ACHN (cell line): ENCODE measurements around the gene DRAP1.

ENCODE experiments used
- DNase-seq: peaks from one replicate; pipeline ENCODE4 v3.0.0-alpha.2; 2015
- in situ Hi-C: cut with HindIII; loops from 2 replicates; pipeline ENCODE4 v1.10.0; 2017; ENCODE audit warnings: low sequenced_read_pairs, low pct_ligation_motif_present, low pct_unique_long_range_greater_than_20kb

The DRAP1 gene, protein sequence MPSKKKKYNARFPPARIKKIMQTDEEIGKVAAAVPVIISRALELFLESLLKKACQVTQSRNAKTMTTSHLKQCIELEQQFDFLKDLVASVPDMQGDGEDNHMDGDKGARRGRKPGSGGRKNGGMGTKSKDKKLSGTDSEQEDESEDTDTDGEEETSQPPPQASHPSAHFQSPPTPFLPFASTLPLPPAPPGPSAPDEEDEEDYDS

DNA sequence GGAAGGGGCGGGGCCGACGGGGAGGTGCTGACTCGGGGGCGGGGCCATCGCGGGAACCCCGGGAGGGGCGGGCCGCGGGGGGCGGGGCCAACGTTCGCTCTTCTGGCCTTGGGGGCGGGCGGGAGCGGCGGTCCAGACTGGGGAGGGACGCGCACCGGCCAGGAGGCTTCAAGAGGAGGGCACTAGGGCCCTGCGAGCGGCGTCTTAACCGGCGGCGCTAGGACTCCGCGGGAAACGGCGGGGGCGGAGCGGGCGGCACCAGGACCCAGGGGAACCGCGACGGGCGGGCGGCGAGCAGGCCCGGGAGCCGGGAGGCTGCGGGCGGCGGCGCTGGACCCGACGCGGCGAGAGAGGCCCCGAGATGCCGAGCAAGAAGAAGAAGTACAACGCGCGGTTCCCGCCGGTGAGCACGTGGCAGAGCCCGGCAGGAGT is at the start of gene DRAP1:
DRAP1 (plus strand) TSS at position 286 of the 432 bp plus-strand sequence; CDS start at position 362, 76 bp downstream.
- DNase-seq, result peak; percentile 94
- in situ Hi-C loops, result no loop called here

DNA sequence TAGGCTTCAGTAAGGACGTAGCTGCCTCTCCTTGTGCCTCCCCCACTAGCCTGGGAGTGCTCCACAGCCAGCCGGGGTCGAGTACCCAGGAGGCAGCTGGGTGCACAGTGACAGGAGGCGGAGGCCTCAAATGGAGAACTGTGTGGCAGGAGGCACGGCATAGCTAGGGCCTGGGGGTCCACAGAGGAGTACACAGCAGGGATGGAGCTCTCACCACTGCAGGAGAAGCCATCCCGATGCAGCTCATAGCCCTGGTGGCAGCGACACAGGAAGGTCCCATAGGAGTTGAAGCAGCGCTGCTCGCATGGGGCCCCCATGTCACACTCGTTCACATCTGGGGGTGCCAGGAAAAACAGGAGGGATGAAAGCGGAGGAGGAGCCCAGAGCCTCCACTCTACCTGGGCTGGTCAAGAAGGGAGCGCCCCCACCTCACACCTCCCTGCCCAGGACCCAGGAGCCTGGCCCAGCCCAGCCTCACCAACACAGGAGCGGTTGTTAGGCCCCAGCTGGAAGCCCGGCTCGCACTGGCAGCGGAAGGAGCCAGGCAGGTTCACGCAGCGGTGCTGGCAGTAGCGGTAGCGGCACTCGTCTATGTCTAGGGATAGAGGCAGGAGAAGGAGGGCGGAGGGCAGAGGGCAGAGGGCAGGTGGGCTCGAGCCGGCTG is 49.5 kb upstream of the DRAP1 start:
- DNase-seq, result no peak
- in situ Hi-C loops, result no loop called here

DNA sequence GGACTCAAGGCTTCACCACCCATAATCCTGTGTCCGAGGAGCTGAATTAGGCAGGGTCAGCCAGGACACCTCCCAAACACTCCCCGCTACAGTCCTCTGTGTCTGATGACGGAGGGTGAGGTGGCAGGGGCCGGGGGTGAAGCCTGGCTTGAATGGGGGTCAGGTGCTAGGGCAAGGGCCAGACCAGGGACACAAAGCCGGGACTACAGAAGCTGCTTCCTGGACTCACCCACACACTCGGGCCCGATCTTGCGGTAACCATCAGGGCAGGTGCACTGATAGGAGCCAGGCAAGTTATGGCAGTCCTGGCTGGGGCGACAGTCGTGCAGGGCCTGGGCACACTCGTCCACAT is 48.9 kb upstream of the DRAP1 start:
- in situ Hi-C loops, result no loop called here
- DNase-seq, result no peak

DNA sequence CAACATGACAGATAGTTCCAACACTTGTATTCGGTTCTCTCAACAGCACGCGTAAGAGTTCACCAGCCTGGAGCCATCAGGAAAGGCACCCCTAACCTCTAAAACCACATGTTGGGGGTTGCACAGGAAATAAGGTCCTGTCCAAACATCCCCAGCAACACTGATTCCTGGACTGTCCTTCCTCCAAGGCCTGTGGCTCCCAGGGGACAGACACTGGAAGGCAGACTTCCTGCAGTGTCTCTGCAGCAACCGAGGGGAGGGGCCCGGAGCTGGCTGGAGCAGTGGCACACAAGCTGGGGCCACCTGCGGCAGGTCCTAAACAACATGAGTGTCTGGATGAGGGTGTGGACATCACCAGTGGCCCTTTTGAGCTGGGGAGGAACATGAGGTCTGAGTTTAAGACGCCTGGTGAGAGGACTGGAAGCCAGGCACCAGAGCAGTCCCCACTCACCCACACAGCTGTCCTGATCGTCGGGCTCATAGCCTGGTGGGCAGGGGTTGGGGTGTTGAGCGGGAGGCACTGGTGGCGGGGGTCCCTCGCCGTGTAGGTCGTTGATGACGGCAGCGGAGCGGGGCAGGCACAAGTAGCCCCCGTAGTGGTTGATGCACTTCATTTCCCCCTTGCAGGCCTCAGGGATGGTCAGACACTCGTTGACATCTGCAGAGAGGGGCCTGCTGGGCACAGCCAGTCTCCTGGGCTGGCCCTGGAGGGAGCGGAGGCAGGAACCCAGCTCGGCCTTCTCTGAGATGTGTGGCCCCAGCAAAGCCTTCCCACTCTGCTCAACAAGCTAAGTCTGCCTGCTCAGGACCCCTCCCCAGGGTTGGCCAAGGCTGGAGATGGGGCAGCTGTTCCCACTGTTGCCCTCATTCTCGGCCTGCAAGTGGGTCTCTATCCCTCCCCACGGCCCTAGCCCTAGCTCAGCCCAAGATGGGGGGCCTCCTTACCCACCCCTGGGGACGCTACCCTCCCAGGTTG is 48.2 kb upstream of the DRAP1 start:
- DNase-seq, result no peak
- in situ Hi-C loops, result no loop called here

DNA sequence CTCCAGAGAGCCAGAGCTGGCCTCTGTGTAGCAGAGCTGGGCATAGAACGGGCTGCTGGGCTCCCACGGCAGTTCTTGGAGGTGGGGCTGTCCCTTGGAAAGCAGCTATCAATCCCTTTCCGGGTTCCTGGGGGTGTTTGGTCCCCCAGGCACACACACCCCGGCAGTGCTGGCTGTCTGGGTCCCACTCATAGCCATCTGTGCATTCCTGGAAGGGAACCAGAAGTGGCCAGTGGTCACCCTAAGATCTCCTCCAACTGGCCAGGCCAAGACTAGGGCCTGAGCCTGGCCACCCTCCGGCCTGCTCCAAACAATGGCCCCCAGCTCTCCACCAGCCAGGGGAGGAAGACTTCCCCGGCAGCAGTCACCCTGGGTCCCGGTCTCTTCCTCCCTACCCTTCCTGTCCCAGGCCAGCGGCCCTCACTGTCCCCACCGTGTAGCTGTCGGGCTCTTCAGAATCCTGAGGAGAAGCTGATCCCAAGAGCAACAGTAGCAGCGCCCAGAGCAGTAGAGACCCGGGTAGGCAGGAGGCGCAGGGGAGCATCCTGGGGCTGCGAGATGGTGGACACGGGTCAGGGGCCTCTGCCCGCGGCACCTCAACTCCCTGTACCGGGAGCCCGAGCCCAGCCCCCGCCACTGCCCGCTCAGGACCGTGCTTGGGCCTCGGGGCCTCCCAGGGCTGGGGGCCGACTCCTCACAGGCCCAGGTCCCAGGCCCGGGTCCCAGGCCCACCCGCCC is 47.2 kb upstream of the DRAP1 start:
- in situ Hi-C loops, result no loop called here

DNA sequence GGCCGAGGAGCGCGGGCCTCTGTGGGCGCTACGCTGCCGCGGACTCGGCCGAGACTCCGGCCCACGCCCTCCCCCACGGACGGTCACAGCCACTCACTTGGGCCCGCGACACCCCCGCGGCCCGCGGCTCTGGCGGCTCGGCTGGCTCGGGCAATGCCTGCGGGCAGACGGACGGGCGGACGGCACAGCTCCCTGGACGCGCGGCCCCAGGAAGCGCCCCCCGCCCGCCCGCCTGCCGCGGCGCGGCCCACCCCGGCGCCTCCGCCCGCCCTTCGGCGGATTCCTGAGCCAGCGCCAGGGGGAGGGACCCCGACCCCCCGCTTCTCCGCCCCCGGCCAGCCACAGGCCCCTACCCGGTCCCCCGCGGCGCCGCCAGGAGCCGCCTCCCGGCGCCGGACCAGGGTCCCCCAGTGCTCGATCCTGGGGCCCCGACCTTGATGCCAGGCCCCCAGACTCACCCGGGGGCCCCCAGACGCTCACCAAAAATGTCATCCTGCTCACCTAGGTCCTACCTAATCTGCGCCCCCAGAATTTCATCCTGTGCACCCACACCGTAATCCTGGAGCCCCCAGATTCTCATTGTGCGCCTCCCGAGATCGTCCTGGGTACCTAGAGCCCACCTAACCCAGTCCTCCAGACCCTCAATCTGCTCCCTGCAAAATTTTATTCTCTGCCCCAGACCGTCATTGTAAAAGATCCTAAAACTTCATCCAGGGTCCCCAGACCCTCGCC is 46.5 kb upstream of the DRAP1 start, which contains the start of gene EFEMP2:
EFEMP2 (minus strand) TSS at position 215 of the 732 bp plus-strand sequence. CDS start 446 bp downstream, outside the sequence.
- in situ Hi-C loops, result no loop called here
- DNase-seq, result peak; percentile 47

More for the DNA sequence above, 47.2 kb upstream of the DRAP1 start:
- peak; percentile 40 for DNase-seq

DNA sequence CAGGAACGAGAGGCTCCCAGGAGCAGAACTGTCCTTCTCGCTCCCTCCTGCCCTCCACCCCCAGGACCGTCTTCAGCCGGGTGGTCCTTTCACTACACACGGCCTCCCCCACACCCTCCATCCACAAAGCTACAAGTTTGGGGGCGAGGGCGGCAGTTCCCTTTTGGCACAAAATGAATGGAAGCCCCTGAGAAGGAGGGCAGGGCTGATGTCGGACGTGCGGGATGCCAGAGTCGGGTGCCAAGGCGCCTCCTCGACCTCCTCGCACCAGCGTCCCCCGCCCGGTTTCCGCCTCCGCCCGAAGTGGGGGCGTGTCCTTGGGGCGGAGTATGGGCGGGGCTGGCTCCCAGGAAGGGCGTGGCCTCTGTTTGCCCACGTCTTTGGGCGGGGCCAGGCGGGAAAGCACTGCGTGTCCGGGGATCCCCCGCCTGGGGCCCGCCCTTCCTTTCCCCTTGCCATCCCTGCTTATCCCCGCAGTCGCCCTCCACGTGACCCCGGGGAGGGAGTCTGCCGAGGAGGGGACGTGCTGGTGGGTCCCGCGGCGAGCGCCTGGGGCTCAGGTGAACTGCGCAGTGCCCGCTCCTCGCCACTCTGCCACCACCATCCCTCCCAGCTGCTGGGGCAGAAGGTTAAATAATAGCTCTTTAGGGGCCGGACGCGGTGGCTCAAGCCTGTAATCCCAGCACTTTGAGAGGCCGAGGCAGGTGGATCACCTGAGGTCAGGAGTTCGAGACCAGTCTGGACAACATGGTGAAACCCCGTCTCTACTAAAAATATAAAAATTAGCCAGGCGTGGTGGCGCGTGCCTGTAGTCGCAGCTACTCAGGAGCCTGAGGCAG is 45.7 kb upstream of the DRAP1 start:
- peak; percentile 87 for DNase-seq
- in situ Hi-C loops, result no loop called here

DNA sequence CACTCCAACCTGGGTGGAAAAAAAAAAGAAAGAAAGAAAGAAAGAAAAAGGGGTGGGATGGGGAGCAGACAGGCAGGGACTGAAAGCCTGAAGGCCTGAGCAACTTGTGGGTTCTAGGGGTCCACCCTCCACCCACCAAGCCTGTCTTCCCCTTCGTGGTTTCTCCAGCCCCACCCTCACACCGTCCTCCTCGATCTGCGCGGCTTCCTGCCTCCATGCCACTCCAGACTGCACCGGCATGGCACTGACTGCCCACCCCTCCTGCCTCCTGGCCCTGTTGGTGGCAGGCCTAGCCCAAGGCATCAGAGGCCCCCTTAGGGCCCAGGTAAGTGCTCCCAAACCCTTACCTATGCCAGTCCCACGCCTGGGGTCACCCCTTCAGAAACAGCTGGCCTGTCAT is 39.6 kb upstream of the DRAP1 start, which contains the start of gene CTSW:
CTSW (plus strand) TSS at position 221 of the 400 bp plus-strand sequence; CDS start at position 239, 18 bp downstream.
- in situ Hi-C loops, result no loop called here
- no peak for DNase-seq

DNA sequence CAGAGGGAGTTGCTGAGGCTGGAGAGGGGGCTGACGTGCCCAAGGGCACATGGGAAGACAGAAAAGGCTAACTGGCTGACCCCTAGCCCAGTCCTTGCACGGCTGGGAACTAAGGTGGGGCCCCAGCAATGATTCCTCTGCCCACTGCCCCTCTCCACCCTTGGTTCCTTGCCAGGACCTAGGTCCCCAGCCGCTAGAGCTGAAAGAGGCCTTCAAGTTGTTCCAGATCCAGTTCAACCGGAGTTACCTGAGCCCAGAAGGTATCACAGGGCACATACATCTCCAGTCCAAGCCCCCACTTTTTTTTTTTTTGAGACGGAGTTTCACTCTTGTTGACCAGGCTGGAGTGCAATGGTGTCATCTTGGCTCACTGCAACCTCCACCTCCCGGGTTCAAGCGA is 39.2 kb upstream of the DRAP1 start:
- in situ Hi-C loops, result no loop called here
- no peak for DNase-seq

DNA sequence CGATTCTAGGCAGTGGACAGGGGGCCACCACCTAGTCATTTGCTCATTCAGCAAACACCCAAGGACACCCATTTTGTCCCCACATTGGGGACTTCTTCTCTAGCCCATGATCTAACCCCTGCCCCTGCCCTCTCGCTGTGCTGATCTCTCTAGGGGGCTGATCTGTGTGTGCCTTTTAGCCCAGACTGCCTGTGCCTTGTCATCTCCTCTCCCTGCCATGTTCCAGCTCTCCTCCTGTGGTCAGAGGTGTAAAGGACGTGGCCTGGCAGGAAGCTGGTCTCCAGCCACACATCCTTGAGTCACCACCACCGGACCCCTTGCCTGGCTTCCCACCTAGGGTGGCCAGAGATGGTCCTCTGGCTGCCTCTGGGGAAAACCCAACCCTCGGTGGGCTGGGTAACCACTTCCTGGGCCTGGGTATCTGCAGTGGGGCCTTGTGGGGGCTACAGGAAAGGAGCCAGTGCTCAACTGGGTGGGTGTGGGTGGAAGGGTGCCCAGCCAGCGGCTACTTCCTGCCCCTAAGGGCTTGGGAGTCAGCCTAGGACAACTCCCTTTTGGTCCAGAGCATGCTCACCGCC is 38.3 kb upstream of the DRAP1 start:
- no peak for DNase-seq
- in situ Hi-C loops, result no loop called here

DNA sequence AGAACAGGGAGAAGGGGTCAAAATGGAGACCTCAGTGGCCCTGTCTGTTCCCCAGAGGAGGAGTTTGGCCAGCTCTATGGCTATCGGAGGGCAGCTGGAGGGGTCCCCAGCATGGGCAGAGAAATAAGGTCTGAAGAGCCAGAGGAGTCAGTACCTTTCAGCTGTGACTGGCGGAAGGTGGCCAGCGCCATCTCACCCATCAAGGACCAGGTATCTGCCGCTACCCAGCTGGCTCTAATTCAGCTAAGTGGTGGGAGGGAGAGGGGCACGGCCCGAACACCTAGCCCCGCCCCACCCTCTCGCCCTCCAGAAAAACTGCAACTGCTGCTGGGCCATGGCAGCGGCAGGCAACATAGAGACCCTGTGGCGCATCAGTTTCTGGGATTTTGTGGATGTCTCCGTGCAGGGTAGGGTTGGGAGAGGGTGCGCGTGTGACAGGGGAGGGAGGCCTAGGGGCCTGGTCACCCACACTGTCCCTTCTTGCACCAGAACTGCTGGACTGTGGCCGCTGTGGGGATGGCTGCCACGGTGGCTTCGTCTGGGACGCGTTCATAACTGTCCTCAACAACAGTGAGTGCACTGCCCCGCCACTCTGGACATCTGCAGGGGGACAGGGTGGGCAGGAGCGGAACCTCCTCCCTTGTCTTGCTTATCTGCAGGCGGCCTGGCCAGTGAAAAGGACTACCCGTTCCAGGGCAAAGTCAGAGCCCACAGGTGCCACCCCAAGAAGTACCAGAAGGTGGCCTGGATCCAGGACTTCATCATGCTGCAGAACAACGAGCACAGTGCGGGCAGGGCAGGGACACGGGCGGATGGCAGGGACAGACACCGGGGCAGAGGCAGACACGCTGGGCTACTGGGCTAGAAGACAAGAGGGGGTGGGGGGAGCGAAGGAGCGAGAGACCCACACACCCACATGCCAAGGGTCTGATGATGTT is 36.8 kb upstream of the DRAP1 start:
- no peak for DNase-seq

DNA sequence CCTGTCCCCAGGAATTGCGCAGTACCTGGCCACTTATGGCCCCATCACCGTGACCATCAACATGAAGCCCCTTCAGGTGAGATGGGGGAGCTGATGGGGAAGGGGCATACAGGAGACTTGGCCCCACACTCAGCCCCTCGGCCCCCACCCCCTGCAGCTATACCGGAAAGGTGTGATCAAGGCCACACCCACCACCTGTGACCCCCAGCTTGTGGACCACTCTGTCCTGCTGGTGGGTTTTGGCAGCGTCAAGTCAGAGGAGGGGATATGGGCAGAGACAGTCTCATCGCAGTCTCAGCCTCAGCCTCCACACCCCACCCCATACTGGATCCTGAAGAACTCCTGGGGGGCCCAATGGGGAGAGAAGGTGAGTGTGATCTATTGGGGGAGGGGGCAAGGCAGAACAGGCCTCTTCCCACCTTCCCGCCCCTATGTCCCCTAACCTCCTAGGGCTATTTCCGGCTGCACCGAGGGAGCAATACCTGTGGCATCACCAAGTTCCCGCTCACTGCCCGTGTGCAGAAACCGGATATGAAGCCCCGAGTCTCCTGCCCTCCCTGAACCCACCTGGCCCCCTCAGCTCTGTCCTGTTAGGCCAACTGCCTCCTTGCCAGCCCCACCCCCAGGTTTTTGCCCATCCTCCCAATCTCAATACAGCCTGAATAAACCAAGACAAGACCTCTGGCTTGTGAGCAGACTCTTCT is 36.0 kb upstream of the DRAP1 start:
- in situ Hi-C loops, result no loop called here

More for the DNA sequence above, 36.8 kb upstream of the DRAP1 start:
- in situ Hi-C loops, result no loop called here

DNA sequence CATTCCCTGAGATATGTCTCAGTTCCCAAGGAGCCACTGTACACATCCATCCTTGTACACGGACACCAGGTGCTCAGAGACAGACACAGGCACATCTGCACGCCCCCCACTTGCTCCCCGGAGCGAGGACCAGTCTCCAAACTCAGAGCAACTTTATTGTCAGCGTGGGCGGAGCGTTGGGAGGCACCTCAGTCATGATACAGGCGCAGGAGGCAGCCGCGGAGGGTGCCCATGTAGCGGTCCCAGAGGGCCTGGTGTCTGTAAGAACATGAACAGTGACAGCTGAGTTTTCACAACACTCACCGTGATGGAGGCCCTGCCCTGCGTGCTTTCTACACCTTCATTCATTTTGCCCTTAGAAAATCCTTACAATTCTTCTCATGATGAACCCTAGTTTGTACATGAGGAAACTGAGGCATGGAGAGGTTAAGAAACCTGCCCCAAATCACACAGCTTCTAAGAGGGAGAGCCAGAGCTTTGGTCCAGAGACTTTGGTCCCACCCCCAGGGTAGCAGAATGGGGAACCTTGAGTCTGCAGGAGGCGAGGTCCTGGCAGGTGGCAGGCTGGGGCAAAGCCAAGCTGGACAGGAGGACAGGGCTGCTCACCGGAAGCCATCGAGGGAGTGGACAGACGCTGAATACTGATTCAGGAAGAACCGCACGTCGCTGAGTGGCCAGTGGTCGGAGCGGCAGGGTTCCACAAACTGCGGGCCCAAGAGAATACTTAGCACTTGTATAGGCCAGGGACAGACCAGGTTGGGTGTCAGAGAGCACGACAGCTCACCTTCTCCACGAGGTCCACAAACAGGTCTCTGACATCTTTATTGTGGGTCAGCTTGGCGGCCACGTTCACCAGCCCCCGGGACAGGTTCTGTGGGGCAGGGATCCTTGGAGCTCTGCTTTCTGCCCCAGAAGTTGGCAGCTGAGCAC is 35.2 kb upstream of the DRAP1 start:
- no peak for DNase-seq
- in situ Hi-C loops, result no loop called here

More for the DNA sequence above, 36.0 kb upstream of the DRAP1 start:
- no peak for DNase-seq

DNA sequence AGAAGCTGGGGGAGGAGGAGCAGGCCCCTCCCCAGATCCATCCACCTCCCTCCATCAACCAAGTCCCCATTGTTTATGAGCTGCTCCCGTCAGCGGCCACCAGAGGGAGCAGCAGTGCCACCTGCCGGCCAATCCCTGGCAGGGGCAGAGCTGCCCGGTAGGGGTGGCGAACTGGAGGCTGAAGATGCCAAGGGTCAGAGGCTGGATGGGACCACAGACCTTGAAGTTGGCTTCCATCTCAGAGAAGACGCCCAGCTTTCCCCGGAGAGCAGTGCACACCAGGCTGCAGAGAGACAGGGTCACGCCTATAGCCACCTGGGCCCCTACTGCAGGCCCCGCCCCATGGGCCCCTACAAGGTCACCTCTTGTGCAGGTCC is 34.5 kb upstream of the DRAP1 start:
- in situ Hi-C loops, result no loop called here
- peak; percentile 72 for DNase-seq
